H1 (cell line): ENCODE measurements around the gene TBC1D10A. TPM values are rescaled to one million over a fixed set of nuclear protein-coding genes. Genes with fewer than 3 reads are reported as not detected.

ENCODE experiments used
- ATF2 ChIP-seq: IDR thresholded peaks from 2 replicates; pipeline ENCODE4 v1.6.1; 2012; ENCODE audit warnings: low read length, inconsistent platforms
- CEBPB ChIP-seq: IDR thresholded peaks from 2 replicates; pipeline ENCODE4 v1.6.1; 2012; ENCODE audit warnings: low read depth, low read length
- CHD7 ChIP-seq: fragments of 300-600 bp; sonication (generic); IDR thresholded peaks from 2 replicates; pipeline ENCODE4 v1.7.1; 2012; ENCODE audit warnings: low read length, moderate library complexity, mild to moderate bottlenecking, inconsistent platforms; ENCODE audit not compliant: insufficient replicate concordance
- JUN ChIP-seq: IDR thresholded peaks from 2 replicates; pipeline ENCODE4 v1.6.1; 2011; ENCODE audit warnings: low read depth, mild to moderate bottlenecking, improper control_type of control experiment, low read length
- JUND ChIP-seq: IDR thresholded peaks from 2 replicates; pipeline ENCODE4 v1.6.1; 2011; ENCODE audit warnings: mild to moderate bottlenecking, improper control_type of control experiment, low read length
- SP2 ChIP-seq: IDR thresholded peaks from 2 replicates; pipeline ENCODE4 v1.6.1; 2012; ENCODE audit warnings: mild to moderate bottlenecking, low read length, inconsistent platforms
- SP4 ChIP-seq: IDR thresholded peaks from 2 replicates; pipeline ENCODE4 v1.6.1; 2012; ENCODE audit warnings: low read length, inconsistent platforms
- polyA plus RNA-seq, 7 experiments: library from polyadenylated mRNA; depleted of rRNA in 3 of 7; stranded (reverse) in 5 of 7; unstranded in 2 of 7; fragments of >200 nt in 5 of 7; fragments of 200-250 nt in 2 of 7; gene quantifications; 1 replicate in 5 of 7; 2 replicates in 1 of 7; 4 replicates in 1 of 7; pipeline versions ENCODE4 v1.2.1 to v1.2.3, GENCODE V29; 2011 to 2013; ENCODE audit warnings: missing spikeins in 2 of 7, mixed read lengths in 2 of 7
- total RNA-seq: library from RNA; stranded (reverse); fragmentation: NEBNext Ultra II Directional; extraction: Animal tissue kit (Norgen Biotek cat#: 25700); gene quantifications from 2 replicates; pipeline ENCODE4 v1.2.1, GENCODE V29; 2021

Gene TBC1D10A
- total and polyA plus RNA-seq, 2 of the 8 experiments (the other 6 are each of a cell fraction or from before 2014, with no cell fraction given), result 5.4 to 7.0 TPM

GRCh38 chr22:30313527-30314363, 13.0 kb downstream of the TBC1D10A start (continued):
- TF ChIP-seq CHD7, result no peak
- no peak for TF ChIP-seq CEBPB
- TF ChIP-seq SP4, result no peak
- TF ChIP-seq ATF2, result no peak
- TF ChIP-seq SP2, result no peak
- no peak for TF ChIP-seq JUN
- no peak for TF ChIP-seq JUND
